ENCODE measurements around the gene GAL3ST2.
"Not testable (repeated sequence)": the region's sequence is repeated elsewhere in the genome, so short reads cannot be mapped to it uniquely, and the experiment has no call there.

GAL3ST2 gene

DNA sequence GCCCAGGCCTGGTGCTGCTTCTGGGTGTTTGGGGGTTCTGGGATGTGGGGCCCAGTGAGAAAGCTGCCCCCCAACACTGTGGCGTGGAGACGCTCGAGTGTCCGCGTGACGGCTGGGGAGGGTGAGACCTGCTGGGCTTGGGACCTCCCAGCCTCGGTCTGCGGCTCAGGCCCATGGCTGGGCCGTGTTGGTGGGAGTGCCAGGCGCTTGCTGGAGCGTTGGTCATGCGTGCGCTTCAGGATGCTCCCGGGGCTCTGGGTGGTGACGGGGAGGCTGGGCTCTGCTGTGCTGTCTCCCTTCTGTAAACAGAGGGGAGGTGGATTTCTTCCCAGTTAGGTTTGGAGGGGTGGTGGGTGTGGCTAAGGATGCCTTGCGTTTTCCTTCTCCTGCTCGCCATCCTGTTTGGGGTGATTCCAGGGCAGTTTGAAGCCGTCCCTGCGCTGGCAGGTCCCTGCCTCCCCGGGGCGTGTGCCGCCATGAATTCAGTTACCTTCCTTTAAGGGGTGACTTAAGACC, 606 bp downstream of the GAL3ST2 start:
- Histone ChIP-seq H3K36me3 (no peaks in the 10 kb centered on the region), H3K4me1 (no peaks in the 10 kb centered on the region), H3K9me3 (no peaks in the 10 kb centered on the region), H3K4me3 (ENCODE audit: low read depth, low read length) (no peak overlapping the region), H3K27me3 (no peaks in the 10 kb centered on the region)
- no peak for DNase-seq
- TF ChIP-seq, protein P1, sequence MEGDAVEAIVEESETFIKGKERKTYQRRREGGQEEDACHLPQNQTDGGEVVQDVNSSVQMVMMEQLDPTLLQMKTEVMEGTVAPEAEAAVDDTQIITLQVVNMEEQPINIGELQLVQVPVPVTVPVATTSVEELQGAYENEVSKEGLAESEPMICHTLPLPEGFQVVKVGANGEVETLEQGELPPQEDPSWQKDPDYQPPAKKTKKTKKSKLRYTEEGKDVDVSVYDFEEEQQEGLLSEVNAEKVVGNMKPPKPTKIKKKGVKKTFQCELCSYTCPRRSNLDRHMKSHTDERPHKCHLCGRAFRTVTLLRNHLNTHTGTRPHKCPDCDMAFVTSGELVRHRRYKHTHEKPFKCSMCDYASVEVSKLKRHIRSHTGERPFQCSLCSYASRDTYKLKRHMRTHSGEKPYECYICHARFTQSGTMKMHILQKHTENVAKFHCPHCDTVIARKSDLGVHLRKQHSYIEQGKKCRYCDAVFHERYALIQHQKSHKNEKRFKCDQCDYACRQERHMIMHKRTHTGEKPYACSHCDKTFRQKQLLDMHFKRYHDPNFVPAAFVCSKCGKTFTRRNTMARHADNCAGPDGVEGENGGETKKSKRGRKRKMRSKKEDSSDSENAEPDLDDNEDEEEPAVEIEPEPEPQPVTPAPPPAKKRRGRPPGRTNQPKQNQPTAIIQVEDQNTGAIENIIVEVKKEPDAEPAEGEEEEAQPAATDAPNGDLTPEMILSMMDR (IDR thresholded peaks at IDR 0.05; ENCODE audit: low read depth, low read length), result no peak

DNA sequence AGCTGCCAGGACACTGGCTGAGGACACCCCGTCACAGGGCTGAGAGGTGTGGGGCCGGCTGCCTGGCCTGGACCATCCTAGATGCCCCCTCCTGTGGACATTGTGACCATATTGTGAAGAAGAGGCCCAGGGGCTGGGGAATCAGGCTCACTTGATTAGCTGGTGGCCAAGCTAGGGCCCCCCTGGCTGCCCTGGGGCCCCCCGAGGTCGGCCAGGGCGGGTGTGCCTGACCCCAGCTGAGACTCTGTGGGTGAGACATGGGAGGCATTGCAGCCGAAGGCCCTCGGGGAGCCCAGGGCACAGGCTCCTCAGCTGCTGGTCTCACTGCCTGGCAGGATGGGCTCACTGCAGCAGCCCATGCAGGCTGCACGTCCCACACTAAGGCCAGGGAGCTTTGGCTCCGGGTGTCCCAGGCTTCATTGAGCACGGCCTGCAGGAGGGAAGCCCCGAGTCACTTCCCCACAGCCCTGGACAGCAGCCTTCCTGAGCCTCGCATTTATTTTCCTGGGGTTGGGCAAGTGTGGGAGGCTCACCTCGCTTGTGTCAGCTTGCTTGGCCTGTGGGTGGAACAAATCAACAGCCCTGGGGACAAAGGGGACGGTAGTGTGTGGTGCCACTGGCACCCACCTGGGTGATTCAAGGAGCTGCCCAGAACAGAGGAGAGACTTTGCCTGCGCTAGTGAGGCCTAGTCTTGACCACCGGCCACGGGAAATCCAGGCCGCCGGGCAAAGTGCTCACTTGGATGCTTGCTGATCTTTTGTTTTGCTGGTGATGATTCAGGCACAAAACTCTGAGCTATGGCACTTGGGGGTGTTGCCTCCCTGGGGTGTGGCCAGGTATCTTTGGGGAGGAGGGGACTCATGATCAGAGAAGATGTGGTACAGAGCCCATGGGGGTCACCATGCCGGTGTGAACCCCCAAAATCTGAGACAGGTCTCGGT, 1.3 kb downstream of the GAL3ST2 start:
- H3K4me3 ChIP-seq (ENCODE audit: low read depth, low read length), result no peak overlapping the region
- no peaks in the 10 kb centered on the region for H3K36me3 ChIP-seq
- TF ChIP-seq, protein P1 (IDR thresholded peaks at IDR 0.05; ENCODE audit: low read depth, low read length), result no peak
- no peaks in the 10 kb centered on the region for H3K9me3 ChIP-seq
- no peaks in the 10 kb centered on the region for H3K4me1 ChIP-seq
- no peak for DNase-seq
- H3K27me3 ChIP-seq, result no peaks in the 10 kb centered on the region

DNA sequence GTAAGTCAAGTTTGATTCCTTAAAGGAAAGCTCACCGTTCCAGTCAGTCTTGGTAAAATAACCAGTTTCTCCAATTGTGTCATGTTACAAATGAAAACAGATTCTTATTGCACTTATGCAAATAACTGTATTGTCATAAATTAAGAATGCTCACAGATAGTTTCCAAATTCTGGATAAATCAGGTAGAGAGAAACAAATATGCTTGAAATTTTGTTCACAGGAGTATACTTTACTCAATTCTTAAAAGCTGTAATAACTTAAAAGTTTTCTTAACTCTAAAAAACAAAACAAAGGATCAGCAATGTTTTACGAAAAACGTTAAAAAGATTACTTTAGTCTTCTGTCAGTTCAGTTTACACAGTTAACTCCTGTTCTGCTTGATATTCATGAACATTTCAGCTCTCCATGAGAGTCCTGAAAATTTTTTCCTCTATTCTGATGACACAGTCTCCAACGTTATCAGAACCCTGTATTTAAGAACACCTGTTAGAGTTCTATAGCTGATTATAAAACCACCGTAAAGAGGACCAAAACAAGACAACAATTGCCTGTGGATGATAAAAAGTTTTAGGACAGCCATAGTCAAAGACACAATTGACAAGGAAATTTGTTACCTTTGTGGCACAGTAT, 4.4 kb downstream of the GAL3ST2 start:
- TF ChIP-seq, protein P1 (IDR thresholded peaks at IDR 0.05; ENCODE audit: low read depth, low read length), result no peak
- Histone ChIP-seq H3K4me3 (ENCODE audit: low read depth, low read length) (no peak overlapping the region), H3K27me3 (no peaks in the 10 kb centered on the region), H3K4me1 (no peaks in the 10 kb centered on the region), H3K36me3 (no peaks in the 10 kb centered on the region), H3K9me3 (no peaks in the 10 kb centered on the region)
- no peak for DNase-seq

DNA sequence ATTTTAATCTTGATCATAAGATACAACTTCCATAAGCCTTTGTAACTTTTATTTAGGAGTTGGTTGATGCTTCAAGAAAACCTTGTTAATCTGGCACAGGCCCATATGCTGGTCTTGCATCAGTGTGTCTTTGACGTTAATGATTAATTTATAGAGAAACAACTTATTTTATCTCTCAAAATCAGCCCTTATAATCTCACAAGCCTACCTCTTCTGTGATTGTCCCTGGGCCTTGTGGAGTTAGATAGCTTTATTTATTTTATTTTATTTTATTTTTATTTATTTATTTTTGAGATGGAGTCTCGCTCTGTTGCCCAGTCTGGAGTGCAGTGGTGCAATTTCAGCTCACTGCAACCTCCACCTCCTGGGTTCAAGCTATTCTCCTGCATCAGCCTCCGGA, 5.4 kb downstream of the GAL3ST2 start:
- H3K4me3 ChIP-seq (ENCODE audit: low read depth, low read length), result not testable (repeated sequence)

DNA sequence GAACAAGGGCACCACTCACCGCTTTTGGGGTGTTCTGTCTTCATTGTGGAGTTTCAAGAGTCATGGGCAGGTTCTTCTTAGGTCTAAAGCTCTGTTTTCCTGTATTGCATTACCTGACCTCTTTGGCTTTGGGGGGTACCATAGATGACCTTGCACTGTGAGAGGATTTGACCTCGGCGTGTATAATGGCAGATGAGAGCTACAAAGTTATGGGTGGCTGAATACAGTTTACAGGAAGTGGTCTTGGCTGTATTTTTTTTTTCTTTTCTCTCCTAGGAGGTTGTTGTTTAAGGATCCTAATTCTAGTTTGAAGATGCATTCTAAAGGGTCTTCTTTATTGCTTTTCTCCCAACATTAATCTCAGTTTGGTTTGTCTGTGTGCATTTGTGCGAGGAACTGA, 11.5 kb downstream of the GAL3ST2 start:
- Histone ChIP-seq H3K9me3 (peaks cover 3% of the 10 kb centered on the region; the same call in 1 of the 2 replicates), H3K4me1 (no peaks in the 10 kb centered on the region), H3K36me3 (no peaks in the 10 kb centered on the region), H3K4me3 (ENCODE audit: low read depth, low read length) (no peak overlapping the region), H3K27me3 (no peaks in the 10 kb centered on the region)
- no peak for DNase-seq
- TF ChIP-seq, protein P1 (IDR thresholded peaks at IDR 0.05; ENCODE audit: low read depth, low read length), result no peak

More for the DNA sequence above, 5.4 kb downstream of the GAL3ST2 start:
- H3K36me3 ChIP-seq, DNase-seq, H3K27me3 ChIP-seq, H3K4me1 ChIP-seq, H3K9me3 ChIP-seq: not testable (repeated sequence)

DNA sequence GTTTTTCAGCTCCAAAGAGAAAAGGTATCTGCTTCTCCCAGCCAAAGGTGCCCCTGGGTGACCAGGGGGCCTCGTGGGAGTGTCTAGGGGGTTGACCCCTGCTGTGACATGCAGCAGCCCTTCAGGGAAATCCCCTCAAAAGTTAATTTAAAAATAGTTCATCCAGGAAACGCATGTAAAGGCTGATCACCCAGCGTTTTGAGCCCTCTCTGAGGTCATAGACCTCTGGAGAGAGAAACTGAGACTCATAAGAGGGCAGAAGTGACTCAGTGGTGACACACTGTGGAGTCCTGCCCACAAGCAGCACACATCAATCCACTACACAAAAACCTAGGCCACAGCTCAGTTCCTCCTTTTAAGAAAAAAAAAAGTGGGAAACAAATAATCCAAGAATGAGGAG, 11.9 kb downstream of the GAL3ST2 start:
- Histone ChIP-seq H3K9me3 (peaks cover 3% of the 10 kb centered on the region; the same call in 1 of the 2 replicates), H3K36me3 (no peaks in the 10 kb centered on the region), H3K4me3 (ENCODE audit: low read depth, low read length) (no peak overlapping the region), H3K27me3 (no peaks in the 10 kb centered on the region), H3K4me1 (no peaks in the 10 kb centered on the region)
- TF ChIP-seq, protein P1 (IDR thresholded peaks at IDR 0.05; ENCODE audit: low read depth, low read length), result no peak
- no peak for DNase-seq

DNA sequence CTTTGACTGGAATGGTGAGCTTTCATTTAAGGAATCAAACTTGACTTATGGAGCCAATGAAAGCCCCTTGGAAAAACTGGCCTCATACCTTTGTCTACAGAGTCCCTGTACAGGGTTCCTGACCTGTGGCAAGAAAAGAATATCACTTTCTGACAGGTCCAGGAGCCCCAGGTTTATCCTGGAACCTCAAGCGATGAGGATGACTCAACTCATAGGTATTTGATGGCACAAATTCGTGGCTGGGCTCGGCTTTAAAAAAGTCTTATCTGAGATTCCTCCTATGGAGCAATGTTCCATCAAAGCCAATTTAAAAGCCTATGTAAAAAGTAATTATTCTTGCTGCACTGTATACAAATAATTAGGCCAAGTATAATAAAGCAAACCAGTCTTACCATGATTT, 14.8 kb downstream of the GAL3ST2 start:
- not testable (repeated sequence) for H3K9me3 ChIP-seq; DNase-seq; H3K4me1 ChIP-seq; H3K27me3 ChIP-seq; H3K4me3 ChIP-seq (ENCODE audit: low read depth, low read length); H3K36me3 ChIP-seq
